ENCODE data around the gene NDUFA11. TPM values are rescaled to one million over a fixed set of nuclear protein-coding genes. Genes with fewer than 3 reads are reported as not detected.
"Not testable (repeated sequence)": the region's sequence is repeated elsewhere in the genome, so short reads cannot be mapped to it uniquely, and the experiment has no call there.

The NDUFA11 gene
- total RNA-seq, 1 donor from 2014 or later, result 203 TPM

DNA sequence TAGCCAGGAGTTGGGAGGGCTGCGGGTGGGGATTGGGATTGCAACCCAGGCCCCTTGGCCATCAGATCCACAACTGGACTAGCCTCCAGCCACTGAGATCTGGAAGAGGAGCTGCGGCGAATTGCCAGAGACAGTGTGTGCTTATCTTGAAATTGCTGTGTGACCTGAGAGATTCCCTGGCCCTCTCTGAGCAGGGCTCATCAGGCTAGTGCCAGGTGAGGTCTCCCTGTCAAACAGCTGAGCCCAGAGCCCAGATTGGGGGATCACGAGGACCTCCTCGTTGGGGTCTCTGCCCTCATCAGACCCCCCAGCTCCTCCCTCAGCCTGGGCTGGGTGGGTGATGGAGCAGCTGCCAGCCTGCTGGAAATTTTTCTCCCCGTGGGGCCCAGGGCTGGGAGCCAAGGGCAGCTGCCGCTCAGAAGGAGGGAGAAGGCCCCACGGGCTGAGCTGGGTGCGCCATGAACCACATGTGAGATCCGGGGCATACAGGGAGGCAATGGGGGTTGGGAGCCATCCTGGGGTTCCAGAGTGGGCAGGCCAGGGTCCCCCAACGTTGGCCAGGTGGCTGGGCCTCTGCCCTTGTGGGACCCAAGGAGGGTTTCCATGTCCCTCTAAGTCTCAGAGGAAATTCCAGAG, 40.4 kb downstream of the NDUFA11 start:
- TF ChIP-seq, protein P1, sequence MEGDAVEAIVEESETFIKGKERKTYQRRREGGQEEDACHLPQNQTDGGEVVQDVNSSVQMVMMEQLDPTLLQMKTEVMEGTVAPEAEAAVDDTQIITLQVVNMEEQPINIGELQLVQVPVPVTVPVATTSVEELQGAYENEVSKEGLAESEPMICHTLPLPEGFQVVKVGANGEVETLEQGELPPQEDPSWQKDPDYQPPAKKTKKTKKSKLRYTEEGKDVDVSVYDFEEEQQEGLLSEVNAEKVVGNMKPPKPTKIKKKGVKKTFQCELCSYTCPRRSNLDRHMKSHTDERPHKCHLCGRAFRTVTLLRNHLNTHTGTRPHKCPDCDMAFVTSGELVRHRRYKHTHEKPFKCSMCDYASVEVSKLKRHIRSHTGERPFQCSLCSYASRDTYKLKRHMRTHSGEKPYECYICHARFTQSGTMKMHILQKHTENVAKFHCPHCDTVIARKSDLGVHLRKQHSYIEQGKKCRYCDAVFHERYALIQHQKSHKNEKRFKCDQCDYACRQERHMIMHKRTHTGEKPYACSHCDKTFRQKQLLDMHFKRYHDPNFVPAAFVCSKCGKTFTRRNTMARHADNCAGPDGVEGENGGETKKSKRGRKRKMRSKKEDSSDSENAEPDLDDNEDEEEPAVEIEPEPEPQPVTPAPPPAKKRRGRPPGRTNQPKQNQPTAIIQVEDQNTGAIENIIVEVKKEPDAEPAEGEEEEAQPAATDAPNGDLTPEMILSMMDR (IDR thresholded peaks at IDR 0.05; ENCODE audit: insufficient read depth, low read length, poor library complexity, severe bottlenecking), result no peak
- no peak overlapping the region for H3K4me3 ChIP-seq (ENCODE audit: low read depth, low read length)
- peaks cover 7% of the 10 kb centered on the region for H3K27me3 ChIP-seq (ENCODE audit: control insufficient read depth, insufficient read depth, low read length)
- DNase-seq (ENCODE audit: low read depth), result no peak
- H3K36me3 ChIP-seq (ENCODE audit: control insufficient read depth, insufficient read depth, low read length), result no peaks in the 10 kb centered on the region

- no peak for DNase-seq (ENCODE audit: low read depth)
- H3K36me3 ChIP-seq (ENCODE audit: control insufficient read depth, insufficient read depth, low read length), result no peaks in the 10 kb centered on the region
- TF ChIP-seq, protein P1 (IDR thresholded peaks at IDR 0.05; ENCODE audit: insufficient read depth, low read length, poor library complexity, severe bottlenecking), result no peak
- peaks cover 2% of the 10 kb centered on the region for H3K27me3 ChIP-seq (ENCODE audit: control insufficient read depth, insufficient read depth, low read length)
- H3K4me3 ChIP-seq (ENCODE audit: low read depth, low read length), result no peak overlapping the region
Measured at GRCh38 chr19:5857203-5858081, 46.1 kb downstream of the NDUFA11 start.

- not testable (repeated sequence) for H3K4me3 ChIP-seq (ENCODE audit: low read depth, low read length); H3K27me3 ChIP-seq (ENCODE audit: control insufficient read depth, insufficient read depth, low read length); DNase-seq (ENCODE audit: low read depth); H3K36me3 ChIP-seq (ENCODE audit: control insufficient read depth, insufficient read depth, low read length)
Measured at GRCh38 chr19:5855151-5855550, 48.4 kb downstream of the NDUFA11 start.

GRCh38 chr19:5854121-5854520, 49.5 kb downstream of the NDUFA11 start:
- not testable (repeated sequence) for DNase-seq (ENCODE audit: low read depth); H3K4me3 ChIP-seq (ENCODE audit: low read depth, low read length); H3K36me3 ChIP-seq (ENCODE audit: control insufficient read depth, insufficient read depth, low read length); H3K27me3 ChIP-seq (ENCODE audit: control insufficient read depth, insufficient read depth, low read length)

GRCh38 chr19:5851302-5851701, 52.3 kb downstream of the NDUFA11 start, which contains the start of gene FUT3:
FUT3 (minus strand) TSS chr19:5851449.
- DNase-seq (ENCODE audit: low read depth), result no peak
- no peak within 1 kb of the TSS for H3K4me3 ChIP-seq (ENCODE audit: low read depth, low read length)
- H3K36me3 ChIP-seq (ENCODE audit: control insufficient read depth, insufficient read depth, low read length), result no peaks in the 10 kb centered on the region
- peaks cover 9% of the 10 kb centered on the region for H3K27me3 ChIP-seq (ENCODE audit: control insufficient read depth, insufficient read depth, low read length)
- TF ChIP-seq, protein P1 (IDR thresholded peaks at IDR 0.05; ENCODE audit: insufficient read depth, low read length, poor library complexity, severe bottlenecking), result no peak

DNA sequence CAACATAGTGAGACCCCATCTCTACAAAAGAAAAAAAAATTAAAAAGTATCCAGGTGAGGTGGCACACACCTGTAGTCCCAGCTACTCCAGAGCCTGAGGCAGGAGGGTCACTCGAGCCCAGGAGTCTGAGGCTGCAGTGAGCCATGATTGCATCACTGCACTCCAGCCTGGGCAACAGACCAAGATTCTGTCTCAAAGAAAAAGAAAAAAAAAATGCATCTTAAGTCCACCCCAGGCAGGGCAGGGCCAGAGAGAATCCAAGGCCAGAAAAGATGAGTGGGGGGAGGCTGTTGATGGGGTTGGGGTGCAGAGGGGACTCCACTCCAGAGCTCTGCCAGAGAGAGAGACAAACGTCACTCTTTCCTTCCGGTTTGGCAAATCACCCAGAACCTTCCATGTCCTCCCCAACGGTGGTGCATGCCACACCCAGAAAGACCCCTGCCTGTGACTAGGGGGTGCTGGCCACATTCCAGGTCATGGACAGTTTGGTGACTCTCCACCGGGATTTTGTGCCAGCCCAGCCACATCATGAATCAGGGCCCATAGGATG, 52.8 kb downstream of the NDUFA11 start:
- no peak for DNase-seq (ENCODE audit: low read depth)
- H3K4me3 ChIP-seq (ENCODE audit: low read depth, low read length), result no peak overlapping the region
- TF ChIP-seq, protein P1 (IDR thresholded peaks at IDR 0.05; ENCODE audit: insufficient read depth, low read length, poor library complexity, severe bottlenecking), result no peak
- no peaks in the 10 kb centered on the region for H3K36me3 ChIP-seq (ENCODE audit: control insufficient read depth, insufficient read depth, low read length)
- peaks cover 9% of the 10 kb centered on the region for H3K27me3 ChIP-seq (ENCODE audit: control insufficient read depth, insufficient read depth, low read length)

Data from kidney epithelial cell (primary cell).